Stimulated activated memory B cell treated with anti-CD40 and anti-IgM and Interleukin-4, amounts not matched to agents 10 μg/mL and 1 μg/mL and 100 μg/mL, for 72 hours (primary cell): Measurements from ENCODE around the gene TRPV6.

Experiments
- ATAC-seq: fragments of 150-1000 bp; cut with Tn5 transposase; 2 replicates; pipeline ENCODE4 v1.10.0; 2021
- H3K27ac Mint-ChIP-seq: one replicate; pipeline ENCODE4 v1.8.0; 2022; ENCODE audit warnings: mild to moderate bottlenecking, mixed read lengths
- H3K27me3 Mint-ChIP-seq: one replicate; pipeline ENCODE4 v1.8.0; 2022; ENCODE audit warnings: mixed read lengths
- H3K36me3 Mint-ChIP-seq: one replicate; pipeline ENCODE4 v1.8.0; 2022; ENCODE audit warnings: mixed read lengths
- H3K4me1 Mint-ChIP-seq: one replicate; pipeline ENCODE4 v1.8.0; 2022; ENCODE audit warnings: mixed read lengths
- H3K4me3 Mint-ChIP-seq: one replicate; pipeline ENCODE4 v1.8.0; 2022; ENCODE audit warnings: mild to moderate bottlenecking, moderate library complexity, mixed read lengths
- H3K9me3 Mint-ChIP-seq: one replicate; pipeline ENCODE4 v1.8.0; 2022; ENCODE audit warnings: mixed read lengths

Gene TRPV6

DNA sequence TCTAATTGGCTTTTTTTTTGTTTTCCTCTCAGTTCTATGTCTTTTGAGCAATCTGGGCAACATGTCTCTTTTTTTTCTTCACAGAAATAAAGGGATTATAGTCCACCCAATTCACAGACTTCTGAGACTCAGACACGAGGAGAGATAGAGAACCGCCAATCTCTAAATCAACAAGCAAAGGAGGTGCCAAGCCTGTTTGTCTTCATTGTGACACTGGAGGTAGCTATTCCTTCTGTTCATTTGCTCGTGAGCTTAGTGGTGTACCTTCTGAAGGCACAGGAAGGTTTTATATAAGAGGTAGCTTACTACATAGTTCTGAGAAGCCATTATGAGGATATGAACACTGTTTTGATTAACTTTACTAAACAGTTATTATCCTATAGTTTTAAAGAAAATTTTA, 24.6 kb downstream of the TRPV6 start:
- no peak overlapping the region for H3K4me3 Mint-ChIP-seq
- H3K4me1 Mint-ChIP-seq, result peaks cover 27% of the 10 kb centered on the region
- ATAC-seq, result no peak
- H3K36me3 Mint-ChIP-seq, result peaks cover 27% of the 10 kb centered on the region
- no peaks in the 10 kb centered on the region for H3K27me3 Mint-ChIP-seq
- H3K9me3 Mint-ChIP-seq, result no peaks in the 10 kb centered on the region
- H3K27ac Mint-ChIP-seq, result no peak overlapping the region

DNA sequence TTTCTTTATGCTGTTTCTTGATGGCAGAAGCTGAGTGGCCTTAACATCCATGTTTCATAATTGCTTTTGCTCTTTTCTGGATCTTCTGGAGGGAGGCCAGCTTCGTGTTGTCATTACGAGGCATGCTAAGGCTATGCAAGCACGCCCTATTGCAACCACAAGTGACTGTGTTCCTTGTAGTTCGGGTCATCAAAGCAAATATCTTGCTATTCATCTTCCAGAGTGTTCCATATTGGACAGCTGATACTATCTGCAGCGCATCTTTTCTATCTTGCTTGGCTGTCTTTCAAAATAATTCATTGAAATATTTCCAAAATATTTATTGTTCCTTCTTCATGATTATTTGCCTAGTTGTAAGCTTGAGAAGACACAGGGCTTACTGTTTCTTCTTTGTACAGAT, 25.7 kb downstream of the TRPV6 start:
- Mint-ChIP-seq H3K27ac (no peak overlapping the region), H3K4me1 (peaks cover 31% of the 10 kb centered on the region), H3K4me3 (no peak overlapping the region), H3K27me3 (no peaks in the 10 kb centered on the region), H3K9me3 (no peaks in the 10 kb centered on the region), H3K36me3 (peaks cover 27% of the 10 kb centered on the region)
- ATAC-seq, result no peak

DNA sequence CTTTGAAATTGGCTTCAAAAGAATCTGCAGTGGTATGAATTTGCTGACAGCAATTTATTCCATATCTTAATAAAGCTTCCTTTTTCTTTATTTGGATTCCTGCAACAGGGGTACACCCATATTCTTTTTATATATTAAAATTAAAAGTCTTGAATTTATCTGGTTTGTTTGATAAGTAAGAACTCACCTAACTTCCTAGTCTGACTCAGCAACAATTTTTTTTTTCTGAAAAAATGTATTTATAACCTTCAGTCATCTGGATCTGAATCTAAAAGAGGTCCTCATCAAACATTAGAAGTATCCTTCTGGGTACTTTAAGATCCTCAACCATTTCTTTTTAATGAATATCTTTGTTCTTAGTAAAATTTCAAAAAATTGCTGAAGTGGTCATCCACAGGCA, 26.1 kb downstream of the TRPV6 start:
- Mint-ChIP-seq H3K27ac (no peak overlapping the region), H3K4me1 (peaks cover 31% of the 10 kb centered on the region), H3K27me3 (no peaks in the 10 kb centered on the region), H3K36me3 (peaks cover 22% of the 10 kb centered on the region), H3K4me3 (no peak overlapping the region), H3K9me3 (no peaks in the 10 kb centered on the region)
- no peak for ATAC-seq

DNA sequence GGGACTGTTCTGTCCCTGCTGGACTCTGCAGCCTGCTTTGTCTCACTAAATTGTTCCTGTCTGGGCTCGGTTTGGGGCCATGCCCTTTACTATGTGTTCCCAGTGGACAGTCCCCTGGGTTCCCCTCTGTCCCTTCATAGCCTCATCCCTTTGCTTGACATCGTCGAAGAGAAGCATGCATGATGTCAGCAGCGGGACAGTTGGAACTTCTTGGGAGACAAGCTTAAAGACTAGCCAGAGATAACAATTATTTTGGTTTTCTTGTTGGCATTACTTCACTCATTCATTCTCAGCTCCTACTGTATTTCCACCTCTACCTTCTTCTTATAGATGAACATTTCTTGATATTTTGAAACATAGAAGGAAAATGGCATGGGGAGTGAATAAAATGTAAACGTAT, 27.9 kb downstream of the TRPV6 start:
- Mint-ChIP-seq H3K27ac (no peak overlapping the region), H3K4me3 (no peak overlapping the region), H3K4me1 (peaks cover 36% of the 10 kb centered on the region), H3K27me3 (no peaks in the 10 kb centered on the region), H3K36me3 (peaks cover 5% of the 10 kb centered on the region), H3K9me3 (no peaks in the 10 kb centered on the region)
- ATAC-seq, result no peak

DNA sequence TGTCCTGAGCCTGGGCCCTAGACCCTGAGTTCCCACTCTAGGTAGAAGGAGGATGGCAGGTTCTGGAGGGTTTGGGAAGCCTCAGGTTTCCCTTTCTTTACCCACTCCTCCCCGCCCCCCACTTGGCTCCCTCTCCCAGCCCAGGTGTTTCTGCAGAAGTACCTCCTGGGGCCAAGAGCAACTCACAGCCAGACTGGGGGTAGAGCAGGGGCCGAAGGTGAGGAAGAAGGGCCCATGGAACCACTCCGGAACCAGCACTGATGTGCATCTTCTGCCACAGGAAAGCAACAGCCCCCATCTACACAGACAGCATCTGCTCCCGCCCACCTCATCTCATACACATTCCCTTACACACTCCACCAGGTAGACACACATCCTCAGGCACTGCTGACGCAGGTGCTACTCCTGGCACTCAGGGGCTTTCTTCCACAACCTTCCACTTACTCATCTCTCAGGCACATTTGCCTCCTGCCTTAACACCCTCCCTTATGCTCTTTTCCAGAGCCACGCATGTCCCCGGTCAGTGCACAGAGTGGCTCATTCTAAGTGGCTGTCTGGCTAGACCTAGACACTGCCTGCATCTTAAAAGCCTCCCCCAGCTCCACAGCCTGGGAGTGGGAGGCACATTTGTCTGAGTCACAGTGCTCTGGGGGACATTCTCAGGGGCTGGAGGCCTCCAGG, 28.8 kb downstream of the TRPV6 start:
- Mint-ChIP-seq H3K27me3 (no peaks in the 10 kb centered on the region), H3K27ac (peak overlapping the region; percentile 91), H3K4me1 (peaks cover 37% of the 10 kb centered on the region), H3K36me3 (no peaks in the 10 kb centered on the region), H3K9me3 (no peaks in the 10 kb centered on the region), H3K4me3 (peak overlapping the region; percentile 7)
- ATAC-seq, result no peak

DNA sequence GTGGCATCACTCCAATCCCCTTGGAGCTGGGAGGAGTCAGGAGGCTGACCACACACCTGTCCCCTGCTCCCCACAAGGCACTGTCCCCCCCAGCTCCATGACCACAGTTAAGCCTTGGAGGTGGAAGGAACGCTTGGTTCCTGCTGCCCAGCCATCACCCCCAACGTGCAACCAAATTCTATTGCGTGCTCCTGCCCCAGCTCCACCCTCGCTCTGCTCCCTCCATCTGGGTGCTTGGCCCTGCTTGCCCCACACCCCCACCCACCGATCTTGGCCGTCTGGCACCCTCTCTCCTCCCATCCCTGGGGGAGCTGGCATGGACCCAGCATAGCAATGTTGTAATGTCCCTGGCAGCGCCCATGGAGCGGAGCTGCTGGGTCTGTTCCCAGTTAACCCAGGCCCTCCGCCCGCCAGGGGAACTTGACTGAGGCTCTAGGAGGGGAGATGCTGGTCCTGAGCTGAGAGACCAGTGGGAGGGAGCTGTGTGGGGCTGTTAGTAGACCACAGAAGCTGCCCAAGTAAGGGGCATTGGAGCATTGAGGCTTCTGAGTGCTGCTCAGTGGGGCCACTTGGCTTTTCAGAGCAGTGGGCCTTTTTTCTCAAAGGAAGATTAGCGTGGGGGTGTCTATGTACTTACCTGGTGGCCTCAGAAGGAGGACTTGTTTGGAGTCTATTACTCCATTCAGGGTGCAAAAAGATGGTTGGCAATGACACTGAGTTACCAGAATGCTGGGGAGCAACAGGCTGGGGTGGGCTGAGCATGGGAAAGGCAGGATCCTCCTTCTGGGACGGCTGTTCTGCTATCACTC, 29.6 kb downstream of the TRPV6 start:
- H3K4me3 Mint-ChIP-seq, result peak overlapping the region; percentile 94
- no peaks in the 10 kb centered on the region for H3K9me3 Mint-ChIP-seq
- H3K27ac Mint-ChIP-seq, result peak overlapping the region; percentile 91
- H3K27me3 Mint-ChIP-seq, result no peaks in the 10 kb centered on the region
- H3K36me3 Mint-ChIP-seq, result no peaks in the 10 kb centered on the region
- no peak for ATAC-seq
- peaks cover 42% of the 10 kb centered on the region for H3K4me1 Mint-ChIP-seq

DNA sequence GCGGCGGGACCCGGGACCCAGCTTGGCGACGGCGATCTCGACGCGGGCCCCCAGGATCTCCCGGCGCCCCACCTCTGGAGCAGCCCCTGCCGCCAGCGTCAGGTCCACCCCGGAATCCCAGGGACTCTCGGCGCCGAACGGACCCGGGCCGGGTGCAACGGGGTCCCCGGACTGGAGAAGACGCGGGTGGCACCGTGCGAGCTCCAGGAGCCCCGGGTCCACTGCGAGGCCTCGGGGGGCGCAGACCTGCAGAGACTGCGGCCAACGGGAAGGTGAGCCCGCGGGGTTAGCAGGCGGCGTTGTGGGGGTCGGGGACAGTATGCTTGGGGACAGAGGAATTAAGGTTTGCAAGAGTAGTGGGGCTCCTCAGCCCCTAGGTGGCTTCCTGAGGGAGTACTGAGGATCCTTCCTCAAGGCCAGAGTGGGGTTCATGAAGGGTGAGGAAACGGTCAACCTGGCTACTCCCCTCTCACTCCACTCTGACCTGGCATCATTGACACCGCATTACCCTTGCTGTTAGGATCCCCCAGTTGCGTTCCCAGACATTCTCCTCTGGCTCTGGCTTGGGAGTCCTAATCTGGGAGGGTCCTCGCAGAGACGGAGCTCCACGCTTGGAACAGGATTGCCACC, 30.3 kb downstream of the TRPV6 start:
- H3K4me1 Mint-ChIP-seq, result peaks cover 42% of the 10 kb centered on the region
- H3K36me3 Mint-ChIP-seq, result no peaks in the 10 kb centered on the region
- no peaks in the 10 kb centered on the region for H3K9me3 Mint-ChIP-seq
- no peaks in the 10 kb centered on the region for H3K27me3 Mint-ChIP-seq
- H3K4me3 Mint-ChIP-seq, result peak overlapping the region; percentile 94
- ATAC-seq, result no peak
- H3K27ac Mint-ChIP-seq, result peak overlapping the region; percentile 91

DNA sequence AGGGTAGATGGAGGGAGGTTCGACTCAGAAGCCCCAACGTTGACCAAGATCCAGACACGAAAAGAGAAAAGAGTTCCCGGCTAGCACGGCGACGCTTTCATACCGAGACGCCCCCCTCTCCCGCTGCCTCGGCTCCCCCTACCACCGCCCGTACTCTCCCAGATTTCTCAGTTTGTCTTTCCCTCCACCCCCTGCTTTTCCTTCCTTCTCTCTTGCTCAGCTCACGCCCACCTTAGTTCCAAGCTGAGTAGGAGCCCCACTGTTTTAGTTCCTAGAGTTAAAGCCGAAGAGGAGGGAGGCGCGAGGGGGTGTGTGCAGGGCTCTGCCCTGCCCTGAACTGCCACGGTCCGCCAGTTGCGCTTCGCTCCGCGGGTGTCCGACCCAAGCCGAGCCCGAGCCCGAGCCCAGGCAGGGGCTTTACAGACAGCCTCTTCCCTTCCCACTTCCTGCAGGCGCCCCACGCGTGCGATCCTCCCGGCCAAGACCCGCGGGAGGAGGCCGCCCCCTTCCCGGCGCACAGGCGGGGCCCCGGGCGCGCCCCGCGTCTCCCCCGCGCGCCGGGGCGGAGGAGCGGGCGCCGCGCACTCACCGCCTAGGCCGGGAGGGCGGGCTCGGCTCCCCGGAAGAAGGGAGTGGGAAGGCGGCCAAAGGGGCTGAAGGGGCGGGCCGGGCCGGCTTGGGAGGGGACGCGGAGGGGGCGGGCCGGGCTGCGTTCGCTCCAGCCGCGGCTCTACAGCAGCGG, 31.0 kb downstream of the TRPV6 start, which contains the start of gene EPHB6:
TSS of gene EPHB6 (plus strand) at position 705 of the 742 bp plus-strand sequence. CDS start 8,152 bp downstream, outside the sequence.
- Mint-ChIP-seq H3K4me3 (peak within 1 kb of the TSS; percentile 94), H3K27ac (peak within 1 kb of the TSS; percentile 91), H3K9me3 (no peaks in the 10 kb centered on the region), H3K27me3 (no peaks in the 10 kb centered on the region), H3K4me1 (peaks cover 42% of the 10 kb centered on the region), H3K36me3 (no peaks in the 10 kb centered on the region)
- peak; percentile 84 for ATAC-seq

DNA sequence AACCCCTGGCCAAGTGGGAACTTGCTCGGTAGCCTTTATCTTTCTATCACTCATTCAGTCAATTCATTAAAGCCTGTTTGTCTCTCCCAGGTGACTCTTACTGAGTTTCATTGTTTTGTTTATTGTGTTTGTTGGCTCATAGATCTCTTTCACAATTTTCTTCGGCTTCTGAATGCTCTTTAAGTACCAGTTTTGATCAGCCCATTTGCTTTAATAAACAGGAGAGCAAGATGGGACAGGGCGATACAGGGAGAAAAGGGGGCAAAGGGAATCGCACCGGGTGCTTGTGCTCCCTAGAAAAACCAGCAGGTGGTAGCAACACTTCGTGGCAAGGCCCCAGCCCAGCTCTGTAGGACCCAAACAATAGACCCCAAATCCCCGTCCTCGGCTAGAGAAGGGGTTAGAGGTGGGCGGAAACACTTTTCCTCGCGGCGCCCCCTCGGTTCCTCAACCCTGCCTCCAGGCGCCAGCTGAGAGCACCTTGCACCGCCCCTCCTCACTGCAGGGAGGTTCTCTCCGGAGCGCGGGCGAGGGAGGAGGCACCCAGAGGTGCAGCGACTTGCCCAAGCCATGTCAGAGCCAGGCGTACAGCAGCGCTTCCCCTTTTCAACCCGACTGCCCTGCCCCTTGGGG, 31.7 kb downstream of the TRPV6 start:
- H3K27me3 Mint-ChIP-seq, result no peaks in the 10 kb centered on the region
- H3K4me3 Mint-ChIP-seq, result peak overlapping the region; percentile 94
- no peaks in the 10 kb centered on the region for H3K36me3 Mint-ChIP-seq
- H3K9me3 Mint-ChIP-seq, result no peaks in the 10 kb centered on the region
- H3K4me1 Mint-ChIP-seq, result peaks cover 42% of the 10 kb centered on the region
- peak overlapping the region; percentile 91 for H3K27ac Mint-ChIP-seq
- peak; percentile 95 for ATAC-seq

DNA sequence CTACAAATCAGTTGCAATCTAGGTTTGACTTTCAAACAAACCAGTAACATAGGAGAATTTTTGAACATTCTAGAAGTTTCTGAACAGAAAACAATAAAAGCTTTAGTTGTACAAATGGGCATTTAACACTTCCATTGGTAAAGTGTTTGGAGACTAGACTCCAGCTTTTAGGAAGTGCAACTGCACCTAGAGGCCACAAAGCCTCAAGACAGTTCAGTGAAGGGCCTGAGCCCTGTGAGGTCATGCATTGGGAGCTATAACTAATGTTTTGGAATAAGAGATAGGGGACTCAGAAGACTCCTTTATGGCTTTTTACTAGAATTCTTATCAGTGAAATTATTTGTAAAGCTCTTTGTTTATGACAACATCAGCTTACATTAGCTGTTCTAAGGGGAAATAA, 33.6 kb downstream of the TRPV6 start:
- peaks cover 34% of the 10 kb centered on the region for H3K4me1 Mint-ChIP-seq
- H3K36me3 Mint-ChIP-seq, result no peaks in the 10 kb centered on the region
- ATAC-seq, result no peak
- no peaks in the 10 kb centered on the region for H3K27me3 Mint-ChIP-seq
- H3K9me3 Mint-ChIP-seq, result no peaks in the 10 kb centered on the region
- H3K27ac Mint-ChIP-seq, result no peak overlapping the region
- no peak overlapping the region for H3K4me3 Mint-ChIP-seq

DNA sequence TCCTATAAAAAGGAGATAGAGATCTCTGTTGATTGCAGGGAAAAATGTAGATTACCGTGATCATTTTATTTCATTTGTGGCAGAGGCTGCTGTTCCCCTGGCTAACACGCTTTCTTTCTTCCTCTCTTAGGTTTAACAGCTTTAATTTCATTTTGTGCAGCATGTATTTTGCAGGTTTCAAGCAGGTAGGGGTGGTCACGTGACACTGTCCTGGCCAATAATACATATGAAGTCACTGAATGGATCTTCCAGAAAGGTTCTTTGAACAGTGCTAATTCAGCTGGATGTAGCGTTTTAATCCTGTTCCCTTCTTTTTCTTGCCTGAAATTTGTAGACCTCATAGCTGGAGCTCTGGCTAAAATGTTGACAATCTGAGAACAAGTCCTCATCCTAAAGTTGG, 34.3 kb downstream of the TRPV6 start:
- Mint-ChIP-seq H3K4me3 (no peak overlapping the region), H3K27me3 (no peaks in the 10 kb centered on the region)
- no peak for ATAC-seq

DNA sequence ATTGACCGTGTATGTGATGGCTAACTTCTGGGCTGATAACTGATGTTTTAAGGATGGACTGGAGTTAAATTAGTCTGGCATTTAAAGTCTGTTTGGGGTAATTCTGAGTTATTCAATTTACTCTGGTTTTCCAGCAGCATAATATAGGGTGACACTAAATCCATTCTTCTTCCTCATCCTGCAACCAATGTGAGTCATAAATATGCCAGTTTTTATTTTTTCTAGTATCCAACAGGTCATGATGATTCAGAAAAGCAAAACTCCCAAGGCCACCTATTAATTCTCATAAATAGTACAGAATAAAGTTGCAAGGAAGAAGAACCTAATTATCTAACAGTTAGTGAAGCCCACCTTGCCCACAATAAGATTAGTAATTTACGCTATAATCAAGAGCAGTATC, 38.2 kb downstream of the TRPV6 start:
- Mint-ChIP-seq H3K36me3 (no peaks in the 10 kb centered on the region), H3K27me3 (no peaks in the 10 kb centered on the region), H3K4me1 (peaks cover 11% of the 10 kb centered on the region), H3K4me3 (no peak overlapping the region), H3K27ac (no peak overlapping the region), H3K9me3 (no peaks in the 10 kb centered on the region)
- no peak for ATAC-seq

More for the DNA sequence above, 34.3 kb downstream of the TRPV6 start:
- H3K36me3 Mint-ChIP-seq, result no peaks in the 10 kb centered on the region
- H3K9me3 Mint-ChIP-seq, result no peaks in the 10 kb centered on the region
- no peak overlapping the region for H3K27ac Mint-ChIP-seq
- peaks cover 28% of the 10 kb centered on the region for H3K4me1 Mint-ChIP-seq

DNA sequence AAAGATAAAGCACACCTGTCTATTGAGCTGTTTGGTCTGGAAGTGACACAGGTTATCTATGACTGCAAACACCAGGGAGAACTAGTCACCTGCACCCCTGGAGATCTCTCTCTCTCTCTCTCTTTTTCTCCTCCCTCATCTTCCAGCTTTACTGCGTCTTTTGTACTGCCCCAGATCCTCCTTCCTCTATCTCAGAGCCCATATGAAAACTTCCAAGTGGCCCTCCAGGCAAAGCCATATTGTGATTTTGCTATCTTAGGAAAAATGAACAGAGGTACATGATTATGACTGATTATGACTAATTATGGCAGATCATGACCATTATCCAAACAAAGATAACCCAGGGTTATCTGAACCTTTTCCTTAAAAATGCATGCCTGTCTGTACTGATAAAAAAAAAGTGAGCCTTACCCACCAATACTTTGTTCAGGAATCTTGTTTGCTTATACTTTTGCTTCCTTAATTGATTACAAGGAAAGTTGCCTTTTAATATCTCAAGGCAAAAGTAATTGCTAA, 43.2 kb downstream of the TRPV6 start:
- Mint-ChIP-seq H3K9me3 (no peaks in the 10 kb centered on the region), H3K4me3 (no peak overlapping the region), H3K36me3 (no peaks in the 10 kb centered on the region), H3K4me1 (no peaks in the 10 kb centered on the region), H3K27me3 (no peaks in the 10 kb centered on the region), H3K27ac (no peak overlapping the region)
- no peak for ATAC-seq

DNA sequence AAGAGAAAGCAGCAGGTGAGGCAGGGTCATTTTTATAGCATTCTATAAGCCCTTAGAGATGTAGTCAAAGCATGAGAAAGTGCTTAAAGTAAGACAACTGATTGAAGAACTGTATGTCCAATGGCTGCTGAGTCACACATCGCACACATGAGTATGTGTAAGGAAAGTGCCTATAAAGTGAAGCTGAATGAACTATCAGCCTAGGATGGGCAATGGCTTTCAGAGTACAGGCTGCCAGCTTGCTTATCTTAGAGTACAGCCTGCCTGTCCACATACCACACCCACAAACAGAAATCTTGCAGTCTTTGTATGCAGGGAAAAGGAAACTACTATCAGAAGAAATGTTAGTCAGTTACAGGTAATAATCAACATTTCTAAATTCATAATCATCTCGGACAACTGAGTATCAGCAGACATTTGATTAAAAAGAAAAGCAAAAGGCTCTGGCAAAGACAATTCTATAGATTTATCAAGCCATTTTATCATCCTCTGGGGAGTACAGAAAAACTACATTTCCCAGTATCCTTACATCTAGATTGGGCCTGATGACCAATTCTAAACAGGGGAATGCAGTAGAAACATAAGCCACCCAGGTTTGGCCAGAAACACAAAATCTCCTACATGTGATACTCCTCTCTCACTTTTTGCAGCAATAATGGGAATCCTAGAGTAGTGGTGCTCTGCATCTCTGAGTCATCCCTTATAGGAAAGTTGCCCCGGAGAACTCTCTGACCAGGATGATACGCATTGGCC, 46.9 kb downstream of the TRPV6 start:
- Mint-ChIP-seq H3K36me3 (no peaks in the 10 kb centered on the region), H3K9me3 (no peaks in the 10 kb centered on the region), H3K4me3 (no peak overlapping the region), H3K4me1 (peaks cover 16% of the 10 kb centered on the region), H3K27ac (no peak overlapping the region), H3K27me3 (no peaks in the 10 kb centered on the region)
- ATAC-seq, result no peak
